ENCODE results near the gene IDI1. TPM values are rescaled to one million over a fixed set of nuclear protein-coding genes. Genes with fewer than 3 reads are reported as not detected.

Gene IDI1
- total RNA-seq, 4 donors from 2014 or later, result 39.0 to 67.2 (median 41.5) TPM

DNA sequence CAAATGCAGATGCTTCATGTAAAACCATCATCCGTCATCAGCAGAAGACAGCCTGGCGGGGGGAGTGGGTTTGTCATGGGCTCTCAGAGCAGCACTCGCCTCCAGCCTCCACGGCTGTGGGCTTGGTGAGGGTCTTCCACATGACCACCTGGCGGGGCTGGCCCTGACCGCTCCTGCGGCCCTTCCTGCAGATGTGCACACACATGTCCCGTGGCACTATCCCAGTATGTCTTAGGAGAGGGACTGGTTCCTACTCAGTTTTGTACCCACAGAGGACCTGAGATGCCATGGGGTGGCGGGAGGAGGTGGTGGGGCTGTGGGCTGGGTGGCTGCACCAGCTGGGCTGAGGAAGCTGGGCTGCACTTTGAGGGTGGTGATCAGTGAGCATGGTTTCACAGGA lies 28.0 kb downstream of the IDI1 start:
- H3K27me3 ChIP-seq, result no peaks in the 10 kb centered on the region
- H3K4me3 ChIP-seq (replicated peaks in 1 of 3), result no peak overlapping the region
- DNase-seq, result no peak
- intact Hi-C loops (cut with DNase I), result no loop called here
- no peak overlapping the region for H3K27ac ChIP-seq
- H3K9me3 ChIP-seq, result no peaks in the 10 kb centered on the region
- H3K36me3 ChIP-seq, result peaks cover 23 to 30% of the 10 kb centered on the region in 2 donors
- TF ChIP-seq, protein P1, sequence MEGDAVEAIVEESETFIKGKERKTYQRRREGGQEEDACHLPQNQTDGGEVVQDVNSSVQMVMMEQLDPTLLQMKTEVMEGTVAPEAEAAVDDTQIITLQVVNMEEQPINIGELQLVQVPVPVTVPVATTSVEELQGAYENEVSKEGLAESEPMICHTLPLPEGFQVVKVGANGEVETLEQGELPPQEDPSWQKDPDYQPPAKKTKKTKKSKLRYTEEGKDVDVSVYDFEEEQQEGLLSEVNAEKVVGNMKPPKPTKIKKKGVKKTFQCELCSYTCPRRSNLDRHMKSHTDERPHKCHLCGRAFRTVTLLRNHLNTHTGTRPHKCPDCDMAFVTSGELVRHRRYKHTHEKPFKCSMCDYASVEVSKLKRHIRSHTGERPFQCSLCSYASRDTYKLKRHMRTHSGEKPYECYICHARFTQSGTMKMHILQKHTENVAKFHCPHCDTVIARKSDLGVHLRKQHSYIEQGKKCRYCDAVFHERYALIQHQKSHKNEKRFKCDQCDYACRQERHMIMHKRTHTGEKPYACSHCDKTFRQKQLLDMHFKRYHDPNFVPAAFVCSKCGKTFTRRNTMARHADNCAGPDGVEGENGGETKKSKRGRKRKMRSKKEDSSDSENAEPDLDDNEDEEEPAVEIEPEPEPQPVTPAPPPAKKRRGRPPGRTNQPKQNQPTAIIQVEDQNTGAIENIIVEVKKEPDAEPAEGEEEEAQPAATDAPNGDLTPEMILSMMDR (IDR thresholded peaks at IDR 0.05), result no peak
- TF ChIP-seq POLR2A (IDR thresholded peaks at IDR 0.05), result no peak
- no peaks in the 10 kb centered on the region for H3K4me1 ChIP-seq
- WGBS, 2 donors, result 92 to 98% methylated on average over 6 to 8 of the region's 9 CpGs

DNA sequence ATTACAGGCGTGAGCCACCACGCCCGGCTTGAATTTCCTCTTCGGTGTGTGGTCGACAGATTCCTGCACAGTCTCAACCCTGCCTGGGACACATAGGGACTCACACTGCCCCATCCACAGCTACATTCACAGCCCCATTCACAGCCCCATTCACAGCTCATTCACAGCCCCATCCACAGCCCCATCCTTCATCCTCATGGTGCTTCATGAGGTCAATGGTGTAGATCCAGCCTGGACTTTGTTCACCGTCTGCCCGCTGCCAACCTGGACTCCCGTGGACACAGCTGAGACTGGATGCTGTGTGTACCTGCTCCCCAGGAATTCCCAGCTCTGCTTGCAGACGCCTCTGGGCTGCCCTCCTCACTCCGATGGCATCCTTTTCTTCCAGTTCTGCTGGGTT lies 28.5 kb downstream of the IDI1 start:
- no peak overlapping the region for H3K4me3 ChIP-seq (replicated peaks in 1 of 3)
- H3K36me3 ChIP-seq, result peaks cover 27 to 34% of the 10 kb centered on the region in 2 donors
- no peak overlapping the region for H3K27ac ChIP-seq
- no peak for DNase-seq
- no peaks in the 10 kb centered on the region for H3K4me1 ChIP-seq
- no peaks in the 10 kb centered on the region for H3K27me3 ChIP-seq
- no peak for TF ChIP-seq POLR2A (IDR thresholded peaks at IDR 0.05)
- TF ChIP-seq, protein P1 (IDR thresholded peaks at IDR 0.05), result no peak
- intact Hi-C loops (cut with DNase I), result no loop called here
- WGBS, 2 donors, result 90 to 95% methylated on average over 10 of the region's 10 CpGs
- no peaks in the 10 kb centered on the region for H3K9me3 ChIP-seq

DNA sequence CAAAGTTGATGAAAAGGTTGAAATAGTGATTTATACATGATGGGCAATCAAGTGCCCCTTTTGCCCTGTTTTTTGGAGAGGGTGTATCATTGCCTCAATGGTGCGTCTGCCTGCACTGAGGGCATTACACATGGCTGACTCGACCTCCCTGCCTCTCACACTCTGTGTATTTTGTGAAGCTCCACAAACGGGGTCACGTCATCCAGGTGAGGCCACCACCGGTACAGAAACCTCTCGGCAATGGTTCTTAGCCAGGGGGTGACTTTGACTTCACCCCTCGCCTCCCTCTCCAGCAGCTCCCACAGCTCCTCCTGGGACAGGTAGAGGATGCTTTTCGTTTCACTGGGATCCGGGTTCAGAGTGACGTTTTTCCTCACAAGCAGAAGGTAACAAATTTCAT lies 29.6 kb downstream of the IDI1 start:
- no peaks in the 10 kb centered on the region for H3K4me1 ChIP-seq
- H3K4me3 ChIP-seq (replicated peaks in 1 of 3), result no peak overlapping the region
- H3K27me3 ChIP-seq, result no peaks in the 10 kb centered on the region
- no peak overlapping the region for H3K27ac ChIP-seq
- no peak for TF ChIP-seq POLR2A (IDR thresholded peaks at IDR 0.05)
- TF ChIP-seq, protein P1 (IDR thresholded peaks at IDR 0.05), result no peak
- DNase-seq, result no peak
- WGBS, 2 donors, result 88 to 89% methylated on average over 10 of the region's 10 CpGs
- H3K9me3 ChIP-seq, result no peaks in the 10 kb centered on the region
- H3K36me3 ChIP-seq, result peaks cover 34 to 40% of the 10 kb centered on the region in 2 donors
- intact Hi-C loops (cut with DNase I), result no loop called here

DNA sequence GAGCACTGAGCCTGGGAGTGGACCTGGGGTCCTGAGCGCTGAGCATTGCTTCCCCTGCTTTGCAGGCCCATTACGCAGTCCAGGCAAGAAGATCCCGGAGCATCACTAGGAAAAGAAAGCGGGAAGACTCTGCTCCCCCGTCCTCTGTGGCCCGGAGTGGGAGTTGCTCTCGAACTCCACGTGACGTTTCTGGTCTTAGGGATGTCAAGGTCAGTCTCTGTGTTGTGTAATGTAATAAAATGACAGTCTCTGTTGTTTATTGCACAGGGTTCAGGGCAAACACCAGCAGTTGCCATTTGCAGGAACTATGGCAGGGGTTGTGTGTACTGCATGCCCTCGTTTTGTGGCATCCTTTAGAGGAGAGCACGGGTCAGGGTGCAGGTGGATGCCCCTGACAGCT lies 33.2 kb downstream of the IDI1 start:
- Histone ChIP-seq H3K4me3 (replicated peaks in 1 of 3) (no peak overlapping the region), H3K27me3 (no peaks in the 10 kb centered on the region), H3K27ac (no peak overlapping the region), H3K9me3 (no peaks in the 10 kb centered on the region), H3K36me3 (peaks cover 64 to 74% of the 10 kb centered on the region in 2 donors), H3K4me1 (no peaks in the 10 kb centered on the region)
- TF ChIP-seq, protein P1 (IDR thresholded peaks at IDR 0.05), result no peak
- TF ChIP-seq POLR2A (IDR thresholded peaks at IDR 0.05), result no peak
- intact Hi-C loops (cut with DNase I), result no loop called here
- WGBS, 2 donors, result 85 to 100% methylated on average over 5 to 9 of the region's 11 CpGs
- DNase-seq, result no peak

DNA sequence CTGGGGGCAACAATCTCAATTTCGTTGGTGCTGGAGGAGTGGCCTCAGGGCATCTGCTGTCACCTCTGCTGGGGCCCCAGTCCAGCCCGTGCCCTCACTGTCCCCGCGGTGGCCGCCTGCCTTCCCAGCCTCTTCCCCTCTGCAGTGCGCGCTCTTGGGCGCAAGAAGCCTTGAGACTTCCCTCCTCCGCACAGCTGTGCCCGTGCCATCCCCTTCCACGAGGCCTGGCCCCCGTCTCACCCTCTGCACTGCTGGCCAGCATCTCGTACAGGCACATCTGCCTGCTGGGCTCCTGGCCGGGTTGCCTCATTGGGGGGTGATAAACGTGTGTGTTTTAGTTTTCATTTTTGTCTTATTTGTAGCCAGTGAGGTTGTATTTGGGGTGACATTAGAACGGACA lies 37.2 kb downstream of the IDI1 start:
- no peak for DNase-seq
- Histone ChIP-seq H3K27me3 (no peaks in the 10 kb centered on the region), H3K36me3 (peaks cover 81 to 86% of the 10 kb centered on the region in 2 donors), H3K4me3 (replicated peaks in 1 of 3) (no peak overlapping the region), H3K4me1 (no peaks in the 10 kb centered on the region), H3K9me3 (no peaks in the 10 kb centered on the region), H3K27ac (no peak overlapping the region)
- intact Hi-C loops (cut with DNase I), result no loop called here
- TF ChIP-seq POLR2A (IDR thresholded peaks at IDR 0.05), result no peak
- TF ChIP-seq, protein P1 (IDR thresholded peaks at IDR 0.05), result no peak
- 95 to 98% methylated on average over 16 of the region's 16 CpGs for whole genome bisulfite sequencing, 2 donors
